Uterus (tissue), 4 donors: ENCODE data around the gene DOCK3. TPM values are rescaled to one million over a fixed set of nuclear protein-coding genes. Genes with fewer than 3 reads are reported as not detected.

Experiments used
- DNase-seq, 2 donors: peaks; one replicate each; pipeline ENCODE4 v3.0.0-alpha.2; 2019 to 2020
- H3K27ac ChIP-seq, 2 donors: fragments of 200-600 bp; sonication (generic); 1 replicate in 1 of 2; 2 replicates in 1 of 2; pipeline ENCODE4 v1.5.1; 2016 to 2018
- H3K27me3 ChIP-seq, 2 donors: fragments of 200-600 bp; sonication (generic); one replicate each; pipeline ENCODE4 v1.5.1; 2018 to 2019; ENCODE audit warnings: control low read depth in 1 of 2
- H3K36me3 ChIP-seq, 2 donors: fragments of 200-600 bp; sonication (generic); one replicate each; pipeline ENCODE4 v1.5.1; 2019; ENCODE audit warnings: control low read depth in 1 of 2
- H3K4me1 ChIP-seq, 2 donors: fragments of 200-600 bp; sonication (generic); one replicate each; pipeline ENCODE4 v1.5.1; 2018 to 2019; ENCODE audit warnings: control low read depth in 1 of 2
- H3K4me3 ChIP-seq, 2 donors: fragments of 200-600 bp; sonication (generic); 1 replicate in 1 of 2; 2 replicates in 1 of 2; pipeline ENCODE4 v1.5.1; 2018 to 2019; ENCODE audit warnings: mild to moderate bottlenecking in 1 of 2
- H3K9me3 ChIP-seq, 2 donors: fragments of 200-600 bp; sonication (generic); one replicate each; pipeline ENCODE4 v1.5.1; 2019; ENCODE audit warnings: control low read depth in 1 of 2
- CTCF ChIP-seq, 4 experiments: fragments of 200-600 bp in 2 of 4; fragments of 450-650 bp in 2 of 4; sonication (generic) in 2 of 4; IDR thresholded peaks; one replicate each; pipeline ENCODE4 v1.5.1; 2016 to 2019; ENCODE audit warnings: antibody characterized with exemption in 4 of 4, mild to moderate bottlenecking in 2 of 4, moderate library complexity in 1 of 4
- POLR2A ChIP-seq, 2 donors: fragments of 450-650 bp; IDR thresholded peaks; one replicate each; pipeline ENCODE4 v1.6.1; 2016; ENCODE audit warnings: antibody characterized with exemption in 2 of 2, mild to moderate bottlenecking in 1 of 2, moderate library complexity in 1 of 2
- intact Hi-C: fragments of 100-400 bp; cut with DNase I; formaldehyde crosslinking; loops from one replicate; pipeline ENCODE4 v1.15.1; 2023; ENCODE audit warnings: low total_unique reads
- total RNA-seq, 4 donors: library from RNA; depleted of rRNA in 3 of 4; stranded (reverse); fragments of >200 nt in 3 of 4; gene quantifications; one replicate each; pipeline versions ENCODE4 v1.1.0 to v1.2.4, GENCODE V29; 2014 to 2023
- donor health status: DM: yes; HTN: yes; CAD: no.

The DOCK3 gene
- total RNA-seq, 4 donors from 2014 or later, result under 0.01 to 1.6 (median 0.46) TPM

GRCh38 chr3:51035630-51036029 is 360.9 kb downstream of the DOCK3 start:
- intact Hi-C loops, result no loop called here
- H3K4me3 ChIP-seq, result no peak overlapping the region
- no peaks in the 10 kb centered on the region for H3K27me3 ChIP-seq
- H3K36me3 ChIP-seq, result no peaks in the 10 kb centered on the region
- no peak for DNase-seq
- H3K4me1 ChIP-seq, result no peaks in the 10 kb centered on the region
- no peaks in the 10 kb centered on the region for H3K9me3 ChIP-seq
- no peak for TF ChIP-seq CTCF (IDR thresholded peaks at IDR 0.05)
- TF ChIP-seq POLR2A (IDR thresholded peaks at IDR 0.05), result no peak
- H3K27ac ChIP-seq, result no peak overlapping the region

- no peaks in the 10 kb centered on the region for H3K36me3 ChIP-seq
- H3K4me1 ChIP-seq, result no peaks in the 10 kb centered on the region
- H3K4me3 ChIP-seq, result no peak overlapping the region
- H3K27ac ChIP-seq, result no peak overlapping the region
- H3K9me3 ChIP-seq, result no peaks in the 10 kb centered on the region
- DNase-seq, result no peak
- intact Hi-C loops, result no loop called here
- H3K27me3 ChIP-seq, result no peaks in the 10 kb centered on the region
- no peak for TF ChIP-seq POLR2A (IDR thresholded peaks at IDR 0.05)
- TF ChIP-seq CTCF (IDR thresholded peaks at IDR 0.05), result no peak
Observed at GRCh38 chr3:51044982-51045381, 370.3 kb downstream of the DOCK3 start.

GRCh38 chr3:51052562-51052961 is 377.8 kb downstream of the DOCK3 start:
- no peak for DNase-seq
- H3K27me3 ChIP-seq, result no peaks in the 10 kb centered on the region
- no peaks in the 10 kb centered on the region for H3K9me3 ChIP-seq
- no peaks in the 10 kb centered on the region for H3K4me1 ChIP-seq
- H3K36me3 ChIP-seq, result no peaks in the 10 kb centered on the region
- H3K4me3 ChIP-seq, result no peak overlapping the region
- TF ChIP-seq CTCF (IDR thresholded peaks at IDR 0.05) (no peak), POLR2A (IDR thresholded peaks at IDR 0.05) (no peak)
- intact Hi-C loops, result no loop called here
- no peak overlapping the region for H3K27ac ChIP-seq

- H3K36me3 ChIP-seq, result no peaks in the 10 kb centered on the region
- H3K27me3 ChIP-seq, result no peaks in the 10 kb centered on the region
- H3K4me3 ChIP-seq, result no peak overlapping the region
- H3K4me1 ChIP-seq, result no peaks in the 10 kb centered on the region
- DNase-seq, result no peak
- H3K9me3 ChIP-seq, result no peaks in the 10 kb centered on the region
- intact Hi-C loops, result no loop called here
- TF ChIP-seq CTCF (IDR thresholded peaks at IDR 0.05), result no peak
- no peak for TF ChIP-seq POLR2A (IDR thresholded peaks at IDR 0.05)
- H3K27ac ChIP-seq, result no peak overlapping the region
Observed at GRCh38 chr3:51057121-51057520, 382.4 kb downstream of the DOCK3 start.

- H3K36me3 ChIP-seq, result no peaks in the 10 kb centered on the region
- no peak overlapping the region for H3K27ac ChIP-seq
- intact Hi-C loops, result no loop called here
- no peak overlapping the region for H3K4me3 ChIP-seq
- no peaks in the 10 kb centered on the region for H3K27me3 ChIP-seq
- no peaks in the 10 kb centered on the region for H3K4me1 ChIP-seq
- no peaks in the 10 kb centered on the region for H3K9me3 ChIP-seq
- TF ChIP-seq CTCF (IDR thresholded peaks at IDR 0.05) (no peak), POLR2A (IDR thresholded peaks at IDR 0.05) (no peak)
- no peak for DNase-seq
Observed at GRCh38 chr3:51063053-51063452, 388.3 kb downstream of the DOCK3 start.
